Measurements from ENCODE around the gene GSTA1.
"Not testable (repeated sequence)": the region's sequence is repeated elsewhere in the genome, so short reads cannot be mapped to it uniquely, and the experiment has no call there.

Gene GSTA1

DNA sequence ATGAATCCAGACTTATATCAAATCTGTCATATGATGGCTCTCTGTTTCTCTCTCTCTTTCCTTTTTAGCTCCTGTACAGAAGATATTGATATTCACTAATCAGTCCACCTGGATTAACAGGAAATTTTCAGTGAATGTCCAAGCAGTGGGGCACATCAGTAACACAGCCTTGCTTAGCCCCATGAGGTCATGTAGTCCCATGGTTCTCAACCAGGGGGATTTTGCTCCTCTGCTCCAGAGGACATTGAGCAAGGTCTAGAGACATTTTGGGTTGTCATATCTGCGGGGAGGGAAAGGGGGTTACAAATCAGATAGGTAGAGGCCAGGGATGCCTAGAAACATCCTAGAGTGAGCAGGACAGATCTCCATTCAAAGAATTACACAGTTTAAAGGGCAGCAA lies 810 bp downstream of the GSTA1 start:
- DNase-seq, result no peak

GRCh38 chr6:52801188-52801841 lies 2.3 kb downstream of the GSTA1 start:
- no peak for DNase-seq

- DNase-seq, result not testable (repeated sequence)
These were observed 4.3 kb downstream of the GSTA1 start for GRCh38 chr6:52799272-52799671.

DNA sequence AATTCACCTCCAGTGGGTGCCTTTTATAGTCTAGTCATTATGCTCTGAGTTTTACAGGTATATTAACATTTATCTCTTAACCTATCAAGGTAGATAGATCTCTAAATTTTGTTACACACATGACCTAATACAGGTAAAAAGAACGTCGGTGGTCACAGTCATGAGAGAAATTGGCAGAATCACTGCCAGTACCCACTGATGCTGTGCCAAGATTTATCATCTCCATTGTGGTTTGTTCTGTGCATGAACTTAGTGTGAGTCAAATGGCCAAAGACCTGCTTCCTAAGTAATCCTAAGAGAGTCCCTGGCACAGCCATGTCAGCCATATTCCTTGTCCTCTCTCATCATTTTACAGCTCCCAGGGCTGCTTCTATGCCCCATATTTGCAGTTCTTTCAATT lies 9.2 kb downstream of the GSTA1 start:
- DNase-seq, result not testable (repeated sequence)

- DNase-seq, result no peak
These were observed 12.8 kb downstream of the GSTA1 start for GRCh38 chr6:52790861-52791260.

DNA sequence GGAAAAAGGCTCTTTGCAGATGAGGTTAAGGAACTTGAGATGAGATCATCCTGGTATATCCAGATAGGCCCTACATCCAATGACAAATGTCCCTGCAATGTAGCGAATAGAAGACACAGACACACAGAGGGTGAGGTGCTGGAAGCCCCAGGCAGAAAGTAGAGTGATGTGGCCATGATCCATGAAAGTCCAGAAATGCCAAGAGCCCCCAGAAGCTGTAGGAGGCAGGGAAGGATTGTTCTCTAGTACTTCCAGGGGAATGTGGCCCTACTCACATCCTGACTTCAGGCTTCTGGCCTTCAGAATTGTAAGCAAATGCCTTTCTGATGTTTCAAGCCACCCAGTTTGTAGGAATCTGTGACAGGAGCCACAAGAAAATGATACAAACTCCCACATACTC lies 14.0 kb downstream of the GSTA1 start:
- DNase-seq, result not testable (repeated sequence)

GRCh38 chr6:52788478-52788877 lies 15.1 kb downstream of the GSTA1 start:
- no peak for DNase-seq

- DNase-seq, result no peak
These were observed 15.7 kb downstream of the GSTA1 start for GRCh38 chr6:52787917-52788316.

DNA sequence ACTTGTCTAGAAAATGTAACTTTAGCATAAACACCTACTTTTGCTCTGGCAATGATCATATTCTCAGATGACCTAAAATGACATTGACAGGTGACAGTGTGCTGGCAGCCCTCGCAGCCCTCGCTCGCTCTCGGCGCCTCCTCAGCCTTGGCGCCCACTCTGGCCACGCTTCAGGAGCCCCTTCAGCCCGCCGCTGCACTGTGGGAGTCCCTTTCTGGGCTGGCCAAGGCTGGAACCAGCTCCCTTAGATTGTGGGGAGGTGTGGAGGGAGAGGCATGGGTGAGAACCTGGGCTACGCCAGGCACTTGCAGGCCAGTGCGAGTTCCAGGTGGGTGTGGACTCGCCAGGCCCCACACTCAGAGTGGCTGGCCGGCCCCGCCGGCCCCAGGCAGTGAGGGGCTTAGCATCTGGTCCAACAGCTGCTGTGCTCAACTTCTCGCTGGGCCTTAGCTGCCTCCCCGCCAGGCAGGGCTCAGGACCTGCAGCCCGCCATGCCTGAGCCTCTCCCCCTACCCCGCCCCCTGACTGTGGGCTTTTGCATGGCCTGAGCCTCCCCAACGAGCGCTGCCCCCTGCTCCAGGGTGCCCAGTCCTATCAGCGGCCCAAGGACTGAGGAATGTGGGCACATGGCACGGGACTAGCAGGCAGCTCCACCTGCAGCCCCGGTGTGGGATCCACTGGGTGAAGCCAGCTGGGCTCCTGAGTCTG lies 17.2 kb downstream of the GSTA1 start:
- no peak for DNase-seq

- DNase-seq, result not testable (repeated sequence)
These were observed 20.8 kb downstream of the GSTA1 start for GRCh38 chr6:52782696-52783274.

DNA sequence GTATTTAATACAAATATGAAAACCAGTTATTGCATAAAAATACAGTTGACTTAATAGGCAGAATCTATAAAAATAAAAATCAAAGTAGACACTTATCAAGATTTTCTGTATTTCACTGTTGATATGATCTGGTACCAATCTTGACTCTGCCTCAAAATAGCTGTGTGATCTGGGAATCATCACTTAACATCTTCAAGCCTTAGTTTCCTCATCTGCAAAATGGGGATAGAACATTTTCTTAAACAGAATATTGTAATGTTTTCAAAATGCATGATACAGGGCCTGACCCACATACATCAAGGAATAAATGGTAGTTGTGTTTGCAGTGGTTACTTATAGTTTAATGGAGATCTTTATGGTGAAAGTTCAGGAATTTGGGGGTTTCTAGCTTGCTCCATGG lies 21.4 kb downstream of the GSTA1 start:
- DNase-seq, result not testable (repeated sequence)

GRCh38 chr6:52779237-52779636 lies 24.4 kb downstream of the GSTA1 start:
- DNase-seq, result no peak

- not testable (repeated sequence) for DNase-seq
These were observed 26.8 kb downstream of the GSTA1 start for GRCh38 chr6:52776711-52777351.

DNA sequence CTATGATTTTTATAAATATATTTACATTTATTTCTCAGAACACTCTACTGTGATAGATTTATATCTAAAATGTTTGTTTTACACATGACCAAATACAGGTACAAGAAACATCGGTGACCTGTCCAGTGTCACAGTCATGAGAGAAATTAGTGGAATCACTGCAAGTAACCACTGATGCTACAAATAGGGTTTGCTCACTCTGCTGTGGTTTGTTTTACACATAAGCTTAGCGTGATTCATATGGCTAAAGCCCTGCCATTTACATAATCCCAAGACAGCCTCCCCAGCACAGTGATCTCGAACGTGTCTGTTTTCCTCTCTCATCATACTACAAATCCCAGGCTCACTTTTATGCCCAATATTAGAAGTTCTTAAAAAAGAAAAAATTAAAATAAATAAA lies 34.2 kb downstream of the GSTA1 start:
- not testable (repeated sequence) for DNase-seq

- DNase-seq, result not testable (repeated sequence)
These were observed 36.0 kb downstream of the GSTA1 start for GRCh38 chr6:52767658-52768057.

GRCh38 chr6:52763322-52763916 lies 40.2 kb downstream of the GSTA1 start, which contains the start of gene GSTA2:
GSTA2 (minus strand) TSS chr6:52763475; CDS start chr6:52757947, 5,528 bp downstream.
- not testable (repeated sequence) for DNase-seq

- DNase-seq, result not testable (repeated sequence)
These were observed 41.7 kb downstream of the GSTA1 start for GRCh38 chr6:52761673-52762491.

DNA sequence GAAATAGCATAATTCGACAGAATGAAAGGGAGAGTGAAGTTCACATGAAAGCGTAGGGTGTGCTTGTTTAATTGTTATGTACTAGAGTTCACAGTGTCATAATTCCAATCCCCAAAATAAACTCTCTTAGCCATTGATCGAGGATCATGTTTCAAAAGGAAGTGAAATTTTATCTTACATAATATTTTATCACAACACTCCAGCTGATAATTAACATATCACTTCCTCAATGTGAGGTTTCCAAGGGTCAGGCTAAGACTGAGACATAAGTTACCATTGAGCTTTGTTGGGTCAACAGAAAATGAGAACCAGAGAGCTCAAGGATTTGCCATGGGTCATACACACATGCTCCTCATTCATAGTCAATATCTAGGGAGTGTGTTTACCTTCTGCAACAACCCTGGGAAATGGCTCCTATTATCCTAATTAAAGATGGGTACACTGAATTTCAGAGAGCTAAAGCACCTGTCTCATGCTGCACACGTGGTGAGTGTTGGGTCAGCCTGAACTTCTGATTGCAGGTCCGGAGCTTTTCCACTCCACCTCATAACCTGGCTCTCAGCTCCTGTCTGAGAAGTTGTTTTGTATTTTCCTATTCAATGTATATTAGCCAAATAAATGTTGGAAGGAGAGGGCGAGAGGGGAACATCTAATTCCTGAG lies 43.4 kb downstream of the GSTA1 start:
- no peak for DNase-seq

DNA sequence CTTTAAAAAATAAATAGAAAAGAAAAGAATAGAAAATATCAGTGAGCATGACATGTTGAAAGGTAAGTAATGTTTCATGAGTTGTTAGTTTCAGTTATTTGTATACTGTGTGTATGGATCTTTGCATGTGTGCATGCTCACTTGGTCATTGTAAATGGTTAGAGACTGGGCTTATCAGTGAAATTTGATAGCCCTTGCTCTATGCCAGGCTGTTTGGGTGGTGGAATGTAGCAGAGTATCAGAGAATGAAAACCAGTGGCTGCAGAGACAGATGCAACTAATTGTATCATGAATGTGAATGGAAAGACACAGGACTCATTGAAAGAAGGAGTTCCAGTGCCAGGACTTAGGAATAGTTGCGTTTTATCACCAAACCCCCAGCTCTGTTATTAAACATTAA lies 44.5 kb downstream of the GSTA1 start:
- no peak for DNase-seq

GRCh38 chr6:52757651-52758338 lies 45.8 kb downstream of the GSTA1 start:
- not testable (repeated sequence) for DNase-seq

DNA sequence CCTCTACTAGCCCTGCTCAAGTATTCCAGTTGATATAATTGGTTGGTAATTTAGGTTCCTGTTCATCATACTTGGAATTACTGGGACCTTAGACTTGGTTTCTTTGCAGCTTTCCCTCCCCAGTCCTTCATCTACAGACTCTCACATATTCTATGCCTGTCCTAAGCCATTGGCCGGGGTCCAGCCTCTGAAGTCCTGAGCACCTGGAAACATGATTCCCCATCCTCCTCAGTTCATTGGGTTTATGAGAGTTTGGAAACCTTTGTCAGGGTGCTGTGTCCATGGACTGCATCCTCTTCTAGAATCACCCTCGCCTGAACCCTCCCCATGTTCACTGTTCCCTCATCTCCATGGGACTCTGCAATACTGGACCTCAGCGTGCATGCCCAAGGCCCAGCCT lies 49.2 kb downstream of the GSTA1 start:
- no peak for DNase-seq

All from central memory CD4-positive, alpha-beta T cell (primary cell).